Naive thymus-derived CD8-positive, alpha-beta T cell (primary cell): ENCODE results near the gene GMPPA. TPM values are rescaled to one million over a fixed set of nuclear protein-coding genes. Genes with fewer than 3 reads are reported as not detected.

Source experiments
- ATAC-seq, 2 donors: fragments of 150-1000 bp; cut with Tn5 transposase in 1 of 2; sonication (Bioruptor Pico), chemical (Tn5 transposase) in 1 of 2; 1 replicate in 1 of 2; 2 replicates in 1 of 2; pipeline ENCODE4 v1.10.0; 2021; ENCODE audit warnings: mild to moderate bottlenecking in 2 of 2, moderate library complexity in 2 of 2
- POLR2A ChIA-PET: fragments of 350-600 bp; sonication (Branson Sonifier 250); formaldehyde crosslinking; loops from one replicate; lab custom pipeline; 2021; ENCODE audit warnings: antibody characterized with exemption; lab: Charles Lee
- DNase-seq, 10 donors: peaks; one replicate each; pipeline versions ENCODE4 v3.0.0 to v3.0.0-alpha.2; 2020 to 2022
- H3K27ac Mint-ChIP-seq, 10 donors: one replicate each; pipeline ENCODE4 v1.8.0; 2020 to 2022; ENCODE audit warnings: mild to moderate bottlenecking in 10 of 10, mixed read lengths in 10 of 10, moderate library complexity in 4 of 10, inconsistent platforms in 1 of 10
- H3K27me3 Mint-ChIP-seq, 5 donors: one replicate each; pipeline ENCODE4 v1.8.0; 2021 to 2022; ENCODE audit warnings: mixed read lengths in 5 of 5
- H3K36me3 Mint-ChIP-seq, 3 donors: one replicate each; pipeline ENCODE4 v1.8.0; 2020 to 2022; ENCODE audit warnings: mixed read lengths in 3 of 3, mild to moderate bottlenecking in 2 of 3, inconsistent platforms in 1 of 3
- H3K4me1 Mint-ChIP-seq, 4 donors: one replicate each; pipeline ENCODE4 v1.8.0; 2021 to 2022; ENCODE audit warnings: mixed read lengths in 4 of 4
- H3K4me3 Mint-ChIP-seq, 10 donors: one replicate each; pipeline ENCODE4 v1.8.0; 2020 to 2022; ENCODE audit warnings: mild to moderate bottlenecking in 10 of 10, mixed read lengths in 10 of 10, moderate library complexity in 6 of 10, inconsistent platforms in 1 of 10
- H3K9me3 Mint-ChIP-seq, 9 donors: one replicate each; pipeline ENCODE4 v1.8.0; 2020 to 2022; ENCODE audit warnings: mixed read lengths in 9 of 9, mild to moderate bottlenecking in 3 of 9, inconsistent platforms in 1 of 9, moderate library complexity in 1 of 9
- polyA plus RNA-seq, 3 donors: library from polyadenylated mRNA; unstranded; fragments of 300-500 nt; fragmentation: Illumina TruSeq; gene quantifications; one replicate each; pipeline ENCODE4 v1.2.3, GENCODE V29; 2021
- total RNA-seq, 8 experiments: library from RNA in 2 of 8; stranded (reverse) in 2 of 8; gene quantifications; one replicate each; pipeline ENCODE4 v1.2.3 and lab custom pipeline; 2021 to 2026

The GMPPA gene
- total and polyA plus RNA-seq, 5 experiments from 2014 or later = 12.1 to 26.9 (median 22.0) TPM

DNA sequence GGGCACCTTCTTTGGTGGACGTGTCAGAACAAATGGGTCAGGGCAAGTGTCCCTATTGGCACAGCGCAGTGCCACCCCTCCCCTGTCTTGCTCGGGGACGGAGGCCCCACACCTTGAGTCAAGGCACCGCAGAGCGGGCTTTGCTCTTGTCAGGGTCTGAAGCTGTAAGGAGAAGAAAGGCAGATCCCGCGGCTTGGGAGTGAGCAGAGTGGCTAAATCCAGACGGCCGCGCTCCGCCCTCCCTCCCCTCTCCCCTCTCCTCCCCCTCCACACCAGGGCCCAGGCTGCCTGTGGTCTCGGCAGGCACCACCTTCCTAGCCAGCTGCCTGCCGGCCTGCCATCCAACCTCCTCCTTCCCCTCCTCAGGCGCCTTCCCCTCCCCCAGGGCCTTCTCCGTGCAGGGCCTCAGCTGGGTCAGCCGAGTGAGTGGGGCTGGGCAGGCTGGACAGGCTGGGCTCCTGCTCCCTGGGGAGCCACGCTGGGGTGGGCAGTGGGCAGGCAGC is 38.2 kb upstream of the GMPPA start:
- no peak overlapping the region for H3K27ac Mint-ChIP-seq
- no peaks in the 10 kb centered on the region for H3K9me3 Mint-ChIP-seq
- H3K36me3 Mint-ChIP-seq = peaks cover 0 to 15% (median 7%) of the 10 kb centered on the region in 3 donors
- ATAC-seq (no peak), DNase-seq (no peak)
- no peak overlapping the region for H3K4me3 Mint-ChIP-seq
- peaks cover 6 to 23% (median 12%) of the 10 kb centered on the region in 4 donors for H3K4me1 Mint-ChIP-seq
- H3K27me3 Mint-ChIP-seq = no peaks in the 10 kb centered on the region
- POLR2A ChIA-PET = no interaction called here

DNA sequence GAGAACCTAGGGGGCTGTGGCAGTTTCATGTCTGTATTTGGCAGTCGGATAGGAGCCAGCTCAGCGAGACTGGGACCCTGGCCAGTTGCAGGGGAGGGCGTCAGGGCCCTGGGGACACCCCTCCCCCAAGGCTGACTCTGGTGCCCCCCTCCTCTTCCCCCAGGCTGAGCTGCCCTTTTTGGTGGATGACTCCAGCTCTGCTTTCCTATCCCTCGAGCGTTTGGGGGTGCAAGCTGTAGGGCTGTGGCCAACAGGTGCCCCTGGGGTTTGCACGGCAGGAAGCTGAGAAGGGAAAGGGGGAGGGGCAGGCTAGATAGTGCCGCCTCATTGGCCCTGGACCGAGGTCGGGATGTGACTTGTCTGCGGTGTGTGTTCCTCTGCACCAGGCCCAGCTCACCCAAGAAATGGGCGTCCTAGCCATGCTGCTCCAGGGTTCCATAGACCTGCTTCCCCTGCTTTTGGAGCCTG is 37.6 kb upstream of the GMPPA start:
- Mint-ChIP-seq H3K4me3 (no peak overlapping the region), H3K27ac (no peak overlapping the region), H3K4me1 (peaks cover 6 to 21% (median 9%) of the 10 kb centered on the region in 4 donors), H3K9me3 (no peaks in the 10 kb centered on the region), H3K36me3 (peaks cover 0 to 16% (median 7%) of the 10 kb centered on the region in 3 donors), H3K27me3 (no peaks in the 10 kb centered on the region)
- DNase-seq = no peak
- POLR2A ChIA-PET = no interaction called here
- peak in 1 of 2 donors; percentile 40 for ATAC-seq

- H3K4me3 Mint-ChIP-seq = no peak overlapping the region
- POLR2A ChIA-PET = no interaction called here
- H3K27me3 Mint-ChIP-seq = no peaks in the 10 kb centered on the region
- H3K4me1 Mint-ChIP-seq = peaks cover 6 to 21% (median 9%) of the 10 kb centered on the region in 4 donors
- ATAC-seq (no peak), DNase-seq (no peak)
- no peak overlapping the region for H3K27ac Mint-ChIP-seq
- no peaks in the 10 kb centered on the region for H3K9me3 Mint-ChIP-seq
- peaks cover 0 to 16% (median 7%) of the 10 kb centered on the region in 3 donors for H3K36me3 Mint-ChIP-seq
Measured at GRCh38 chr2:219461669-219462068, 37.0 kb upstream of the GMPPA start.

- Mint-ChIP-seq H3K4me3 (no peak overlapping the region), H3K36me3 (peaks cover 0 to 21% (median 7%) of the 10 kb centered on the region in 3 donors), H3K27ac (peak overlapping the region in 1 of 10 donors; percentile 46), H3K27me3 (no peaks in the 10 kb centered on the region), H3K9me3 (no peaks in the 10 kb centered on the region), H3K4me1 (peaks cover 6 to 21% (median 9%) of the 10 kb centered on the region in 4 donors)
- POLR2A ChIA-PET = no interaction called here
- ATAC-seq (no peak), DNase-seq (no peak)
Measured at GRCh38 chr2:219462349-219462748, 36.3 kb upstream of the GMPPA start.

DNA sequence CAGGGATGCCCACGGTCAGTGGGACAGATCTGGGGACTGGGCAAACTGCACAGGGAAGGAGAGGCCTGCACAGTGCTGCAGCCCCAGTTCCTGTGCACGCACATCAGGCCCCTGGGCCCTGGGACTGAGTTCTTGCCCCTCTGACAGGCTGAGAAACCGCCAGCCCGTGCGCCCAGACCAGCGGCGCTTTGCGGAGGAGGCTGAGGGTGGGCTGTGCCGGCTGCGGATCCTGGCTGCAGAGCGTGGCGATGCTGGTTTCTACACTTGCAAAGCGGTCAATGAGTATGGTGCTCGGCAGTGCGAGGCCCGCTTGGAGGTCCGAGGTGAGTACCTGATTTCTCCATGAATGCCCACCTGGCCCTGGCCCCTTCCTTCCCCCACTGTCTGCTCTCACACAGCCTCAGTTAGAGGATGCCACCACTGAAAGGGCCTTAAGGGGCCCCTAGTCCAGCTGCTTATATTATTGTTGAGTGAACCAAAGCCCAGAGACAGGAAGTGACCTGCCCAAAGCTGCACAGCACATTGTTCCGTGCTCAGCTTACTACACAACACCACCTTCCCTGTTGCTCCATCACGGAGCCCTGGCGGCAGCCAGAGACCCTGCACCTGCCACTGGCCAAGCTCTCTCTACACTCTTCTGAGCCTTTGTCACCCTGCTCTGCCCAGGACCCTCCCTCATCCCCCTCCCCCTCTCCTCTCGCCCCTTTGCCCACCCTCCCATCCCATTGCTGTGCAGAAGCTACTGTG is 34.2 kb upstream of the GMPPA start:
- Mint-ChIP-seq H3K36me3 (peaks cover 0 to 21% (median 7%) of the 10 kb centered on the region in 3 donors), H3K9me3 (no peaks in the 10 kb centered on the region), H3K27me3 (no peaks in the 10 kb centered on the region), H3K4me1 (peaks cover 0 to 10% (median 2%) of the 10 kb centered on the region in 4 donors), H3K4me3 (no peak overlapping the region), H3K27ac (no peak overlapping the region)
- no peak for DNase-seq
- POLR2A ChIA-PET = no interaction called here
- no peak for ATAC-seq

- no peak for ATAC-seq
- H3K27me3 Mint-ChIP-seq = peaks cover 0 to 2% (median 0%) of the 10 kb centered on the region in 5 donors
- POLR2A ChIA-PET = no interaction called here
- DNase-seq = no peak
- H3K4me1 Mint-ChIP-seq = peaks cover 0 to 4% (median 2%) of the 10 kb centered on the region in 4 donors
- H3K9me3 Mint-ChIP-seq = no peaks in the 10 kb centered on the region
- H3K4me3 Mint-ChIP-seq = no peak overlapping the region
- peaks cover 0 to 25% (median 7%) of the 10 kb centered on the region in 3 donors for H3K36me3 Mint-ChIP-seq
- no peak overlapping the region for H3K27ac Mint-ChIP-seq
Measured at GRCh38 chr2:219465659-219466561, 32.8 kb upstream of the GMPPA start.

DNA sequence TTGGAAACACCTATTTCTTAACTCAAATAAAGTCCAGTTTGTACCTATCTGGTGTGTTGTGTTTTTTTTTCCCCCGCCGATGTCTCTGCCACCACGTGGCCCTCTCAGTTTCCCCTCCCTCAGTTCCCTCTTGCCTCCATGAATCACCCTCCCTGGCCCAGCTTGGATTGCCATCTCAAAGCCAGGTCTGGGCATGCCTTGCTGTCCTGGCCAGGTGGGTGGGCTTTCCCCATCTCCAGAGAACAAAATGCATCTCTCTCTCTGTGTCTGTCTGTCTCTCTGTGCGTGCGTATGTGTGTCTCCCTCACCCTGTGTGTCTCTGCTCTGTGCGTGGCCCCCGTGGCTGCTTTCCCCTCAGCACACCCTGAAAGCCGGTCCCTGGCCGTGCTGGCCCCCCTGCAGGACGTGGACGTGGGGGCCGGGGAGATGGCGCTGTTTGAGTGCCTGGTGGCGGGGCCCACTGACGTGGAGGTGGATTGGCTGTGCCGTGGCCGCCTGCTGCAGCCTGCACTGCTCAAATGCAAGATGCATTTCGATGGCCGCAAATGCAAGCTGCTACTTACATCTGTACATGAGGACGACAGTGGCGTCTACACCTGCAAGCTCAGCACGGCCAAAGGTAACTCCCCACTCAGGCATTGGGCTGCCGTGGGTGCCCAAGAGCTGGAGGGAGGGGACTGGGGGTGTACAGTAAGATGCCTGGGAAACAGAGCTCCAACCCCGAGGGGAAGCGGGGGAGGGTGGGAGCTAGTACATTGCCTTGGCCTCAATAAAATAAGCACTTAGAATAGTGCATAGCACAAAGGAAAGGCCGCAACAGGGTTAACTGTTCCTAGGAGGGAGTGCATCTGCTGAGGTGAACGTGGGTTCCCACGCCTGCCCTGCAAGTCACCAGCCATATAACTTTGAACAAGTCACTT is 31.6 kb upstream of the GMPPA start:
- Mint-ChIP-seq H3K27me3 (peaks cover 0 to 2% (median 0%) of the 10 kb centered on the region in 5 donors), H3K4me3 (no peak overlapping the region), H3K36me3 (peaks cover 0 to 28% (median 7%) of the 10 kb centered on the region in 3 donors), H3K27ac (peak overlapping the region in 2 of 10 donors; percentile 26 to 27), H3K9me3 (no peaks in the 10 kb centered on the region), H3K4me1 (peaks cover 0 to 6% (median 0%) of the 10 kb centered on the region in 4 donors)
- no peak for DNase-seq
- no peak for ATAC-seq
- POLR2A ChIA-PET = interaction anchor here (0.6 kb wide), 1 partner anchor 20 kb away, joined by 6 read pairs; no protein-coding TSS in a partner anchor

- no peak overlapping the region for H3K4me3 Mint-ChIP-seq
- peaks cover 0 to 6% (median 0%) of the 10 kb centered on the region in 4 donors for H3K4me1 Mint-ChIP-seq
- POLR2A ChIA-PET = interaction anchor here (0.6 kb wide), 1 partner anchor 21 kb away, joined by 6 read pairs; no protein-coding TSS in a partner anchor
Measured at GRCh38 chr2:219467736-219468075, 31.0 kb upstream of the GMPPA start.

DNA sequence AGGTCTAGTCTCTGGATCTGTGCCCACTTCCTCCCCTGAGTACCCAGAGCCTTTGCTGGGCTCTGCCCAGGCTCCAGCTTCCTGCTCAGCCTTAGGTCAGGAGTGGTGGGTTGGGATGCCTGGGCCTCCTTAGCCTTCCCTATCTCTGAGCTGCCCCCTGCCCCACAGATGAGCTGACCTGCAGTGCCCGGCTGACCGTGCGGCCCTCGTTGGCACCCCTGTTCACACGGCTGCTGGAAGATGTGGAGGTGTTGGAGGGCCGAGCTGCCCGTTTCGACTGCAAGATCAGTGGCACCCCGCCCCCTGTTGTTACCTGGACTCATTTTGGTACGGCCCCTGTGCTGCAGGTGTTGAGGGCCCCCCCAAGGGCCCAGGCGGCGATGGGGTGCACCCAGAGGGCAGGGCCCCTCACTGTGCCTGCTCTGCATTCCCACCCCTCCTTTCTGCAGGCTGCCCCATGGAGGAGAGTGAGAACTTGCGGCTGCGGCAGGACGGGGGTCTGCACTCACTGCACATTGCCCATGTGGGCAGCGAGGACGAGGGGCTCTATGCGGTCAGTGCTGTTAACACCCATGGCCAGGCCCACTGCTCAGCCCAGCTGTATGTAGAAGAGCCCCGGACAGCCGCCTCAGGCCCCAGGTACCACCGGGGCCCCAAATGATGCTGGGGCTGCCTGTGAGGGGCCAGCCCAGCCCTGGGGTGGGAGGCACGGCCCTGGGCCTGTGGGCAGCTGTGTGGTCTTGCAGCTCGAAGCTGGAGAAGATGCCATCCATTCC is 30.1 kb upstream of the GMPPA start:
- Mint-ChIP-seq H3K9me3 (no peaks in the 10 kb centered on the region), H3K4me1 (peaks cover 0 to 6% (median 0%) of the 10 kb centered on the region in 4 donors), H3K27me3 (peaks cover 0 to 2% (median 0%) of the 10 kb centered on the region in 5 donors), H3K4me3 (no peak overlapping the region), H3K36me3 (peaks cover 0 to 21% (median 3%) of the 10 kb centered on the region in 3 donors), H3K27ac (no peak overlapping the region)
- ATAC-seq (no peak), DNase-seq (no peak)
- POLR2A ChIA-PET = no interaction called here

More at GRCh38 chr2:219467736-219468075, 31.0 kb upstream of the GMPPA start:
- ATAC-seq (no peak), DNase-seq (no peak)
- no peaks in the 10 kb centered on the region for H3K9me3 Mint-ChIP-seq
- no peak overlapping the region for H3K27ac Mint-ChIP-seq
- H3K36me3 Mint-ChIP-seq = peaks cover 0 to 22% (median 3%) of the 10 kb centered on the region in 3 donors
- peaks cover 0 to 2% (median 0%) of the 10 kb centered on the region in 5 donors for H3K27me3 Mint-ChIP-seq

GRCh38 chr2:219469186-219469724 is 29.4 kb upstream of the GMPPA start:
- Mint-ChIP-seq H3K27me3 (peaks cover 0 to 2% (median 0%) of the 10 kb centered on the region in 5 donors), H3K4me3 (no peak overlapping the region), H3K27ac (no peak overlapping the region), H3K36me3 (peaks cover 0 to 20% (median 5%) of the 10 kb centered on the region in 3 donors), H3K4me1 (peaks cover 0 to 6% (median 0%) of the 10 kb centered on the region in 4 donors), H3K9me3 (no peaks in the 10 kb centered on the region)
- ATAC-seq = no peak
- no peak for DNase-seq
- POLR2A ChIA-PET = no interaction called here

DNA sequence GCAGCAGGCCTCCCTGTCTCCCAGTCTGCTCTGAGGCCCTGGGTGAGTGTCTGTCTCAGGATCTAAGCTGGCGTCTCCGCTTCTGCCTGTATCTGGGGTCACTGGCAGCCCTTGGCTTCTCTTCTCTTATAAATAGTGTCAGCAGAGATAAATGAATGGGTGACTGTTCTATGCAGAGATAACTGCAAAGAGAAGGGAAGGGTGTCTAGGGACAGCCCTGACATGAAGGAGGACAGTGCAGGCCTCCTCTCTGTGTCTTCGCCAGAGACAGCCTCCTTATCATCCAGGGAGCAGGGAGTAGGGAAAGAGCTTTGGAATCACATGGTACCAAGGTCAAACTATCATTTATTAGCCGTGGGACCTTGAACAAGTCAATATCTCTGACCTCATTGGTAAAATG is 28.3 kb upstream of the GMPPA start:
- peaks cover 0 to 2% (median 0%) of the 10 kb centered on the region in 5 donors for H3K27me3 Mint-ChIP-seq
- no peak for DNase-seq
- peaks cover 0 to 5% (median 0%) of the 10 kb centered on the region in 4 donors for H3K4me1 Mint-ChIP-seq
- peak overlapping the region in 1 of 10 donors; percentile 0 for H3K27ac Mint-ChIP-seq
- ATAC-seq = no peak
- POLR2A ChIA-PET = no interaction called here
- H3K4me3 Mint-ChIP-seq = no peak overlapping the region
- peaks cover 0 to 26% (median 2%) of the 10 kb centered on the region in 3 donors for H3K36me3 Mint-ChIP-seq
- H3K9me3 Mint-ChIP-seq = no peaks in the 10 kb centered on the region
